Neutrophil (primary cell): ENCODE results near the gene BBS12.

Experiments
- H3K27ac ChIP-seq: fragments of 200-600 bp; sonication (generic); 2 replicates; pipeline ENCODE4 v1.5.1; 2016; ENCODE audit warnings: mild to moderate bottlenecking, moderate library complexity
- H3K27me3 ChIP-seq: fragments of 200-600 bp; sonication (generic); 2 replicates; pipeline ENCODE4 v1.6.0; 2016; ENCODE audit warnings: mild to moderate bottlenecking
- H3K36me3 ChIP-seq: fragments of 200-600 bp; sonication (generic); 2 replicates; pipeline ENCODE4 v1.5.1; 2017
- H3K4me1 ChIP-seq, 2 experiments: fragments of 200-600 bp in 1 of 2; sonication (generic) in 1 of 2; 1 replicate in 1 of 2; 2 replicates in 1 of 2; pipeline versions ENCODE4 v1.5.1 to v1.6.1; 2013 to 2016; ENCODE audit warnings: low read depth in 1 of 2, low read length in 1 of 2, mild to moderate bottlenecking in 1 of 2, moderate library complexity in 1 of 2; ENCODE audit not compliant: control insufficient read depth in 1 of 2, insufficient read depth in 1 of 2
- H3K4me3 ChIP-seq, 2 experiments: fragments of 200-600 bp in 1 of 2; sonication (generic) in 1 of 2; 1 replicate in 1 of 2; 2 replicates in 1 of 2; pipeline ENCODE4 v1.5.1; 2013 to 2016; ENCODE audit warnings: low read depth in 1 of 2, low read length in 1 of 2, mild to moderate bottlenecking in 1 of 2, moderate library complexity in 1 of 2
- H3K9me3 ChIP-seq: fragments of 200-600 bp; sonication (generic); 2 replicates; pipeline ENCODE4 v1.5.1; 2016
- TF ChIP-seq, protein P1 (sequence below): fragments of 200-600 bp; sonication (generic); IDR thresholded peaks from 2 replicates; pipeline ENCODE4 v1.5.1; 2016; ENCODE audit warnings: antibody characterized with exemption

The BBS12 gene

GRCh38 chr4:122758033-122758432, 25.5 kb downstream of the BBS12 start:
- TF ChIP-seq, protein P1, sequence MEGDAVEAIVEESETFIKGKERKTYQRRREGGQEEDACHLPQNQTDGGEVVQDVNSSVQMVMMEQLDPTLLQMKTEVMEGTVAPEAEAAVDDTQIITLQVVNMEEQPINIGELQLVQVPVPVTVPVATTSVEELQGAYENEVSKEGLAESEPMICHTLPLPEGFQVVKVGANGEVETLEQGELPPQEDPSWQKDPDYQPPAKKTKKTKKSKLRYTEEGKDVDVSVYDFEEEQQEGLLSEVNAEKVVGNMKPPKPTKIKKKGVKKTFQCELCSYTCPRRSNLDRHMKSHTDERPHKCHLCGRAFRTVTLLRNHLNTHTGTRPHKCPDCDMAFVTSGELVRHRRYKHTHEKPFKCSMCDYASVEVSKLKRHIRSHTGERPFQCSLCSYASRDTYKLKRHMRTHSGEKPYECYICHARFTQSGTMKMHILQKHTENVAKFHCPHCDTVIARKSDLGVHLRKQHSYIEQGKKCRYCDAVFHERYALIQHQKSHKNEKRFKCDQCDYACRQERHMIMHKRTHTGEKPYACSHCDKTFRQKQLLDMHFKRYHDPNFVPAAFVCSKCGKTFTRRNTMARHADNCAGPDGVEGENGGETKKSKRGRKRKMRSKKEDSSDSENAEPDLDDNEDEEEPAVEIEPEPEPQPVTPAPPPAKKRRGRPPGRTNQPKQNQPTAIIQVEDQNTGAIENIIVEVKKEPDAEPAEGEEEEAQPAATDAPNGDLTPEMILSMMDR = peak; percentile 36
- Histone ChIP-seq H3K4me1 (peaks cover 6 to 7% of the 10 kb centered on the region in 2 experiments), H3K4me3 (no peak overlapping the region), H3K9me3 (no peaks in the 10 kb centered on the region), H3K27me3 (peaks cover 26% of the 10 kb centered on the region), H3K27ac (no peak overlapping the region), H3K36me3 (no peaks in the 10 kb centered on the region)

DNA sequence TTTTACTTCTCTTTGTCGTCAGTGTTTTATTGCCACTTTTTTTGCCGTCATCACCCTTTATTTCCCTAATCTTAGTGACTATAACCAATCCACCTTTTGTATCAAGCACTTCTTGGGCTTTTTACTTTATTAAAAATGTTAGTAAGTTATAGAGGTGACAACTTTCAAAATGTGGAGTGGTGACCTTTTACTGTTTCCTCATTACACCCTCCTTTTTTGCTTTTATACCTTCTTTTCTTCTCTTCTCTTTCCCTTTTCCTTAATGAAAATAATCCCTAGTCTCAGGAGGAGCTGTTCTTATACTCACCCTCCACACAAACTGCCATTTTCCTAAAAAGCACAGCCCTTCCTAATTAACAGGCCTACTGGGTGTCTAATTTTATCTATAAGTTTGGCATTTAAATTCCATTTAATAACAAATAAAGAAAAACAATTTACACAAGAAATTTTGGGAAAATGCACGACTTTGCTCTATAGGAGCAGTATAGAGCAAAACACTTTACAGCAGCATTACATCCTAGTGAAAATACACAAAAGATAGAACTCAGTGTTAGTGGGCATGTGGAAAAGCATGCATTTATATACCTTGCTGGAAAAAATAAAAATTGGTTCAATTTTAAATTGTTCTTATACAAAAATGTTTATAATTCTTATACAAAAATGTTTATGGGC, 27.3 kb downstream of the BBS12 start:
- Histone ChIP-seq H3K9me3 (no peaks in the 10 kb centered on the region), H3K27me3 (peaks cover 18% of the 10 kb centered on the region), H3K4me1 (peaks cover 11 to 15% of the 10 kb centered on the region in 2 experiments), H3K36me3 (no peaks in the 10 kb centered on the region), H3K27ac (no peak overlapping the region), H3K4me3 (no peak overlapping the region)
- TF ChIP-seq, protein P1 = no peak

- TF ChIP-seq, protein P1 = no peak
- H3K4me1 ChIP-seq = peaks cover 23 to 34% of the 10 kb centered on the region in 2 experiments
Observed at GRCh38 chr4:122762520-122762919, 30.0 kb downstream of the BBS12 start.

GRCh38 chr4:122762966-122763716, 30.6 kb downstream of the BBS12 start:
- Histone ChIP-seq H3K4me3 (no peak overlapping the region), H3K27ac (no peak overlapping the region), H3K9me3 (no peaks in the 10 kb centered on the region), H3K36me3 (no peaks in the 10 kb centered on the region), H3K27me3 (no peaks in the 10 kb centered on the region), H3K4me1 (peaks cover 23 to 34% of the 10 kb centered on the region in 2 experiments)
- TF ChIP-seq, protein P1 = no peak

More at GRCh38 chr4:122762520-122762919, 30.0 kb downstream of the BBS12 start:
- no peak overlapping the region for H3K27ac ChIP-seq
- H3K9me3 ChIP-seq = no peaks in the 10 kb centered on the region
- no peak overlapping the region for H3K4me3 ChIP-seq
- no peaks in the 10 kb centered on the region for H3K36me3 ChIP-seq
- no peaks in the 10 kb centered on the region for H3K27me3 ChIP-seq

DNA sequence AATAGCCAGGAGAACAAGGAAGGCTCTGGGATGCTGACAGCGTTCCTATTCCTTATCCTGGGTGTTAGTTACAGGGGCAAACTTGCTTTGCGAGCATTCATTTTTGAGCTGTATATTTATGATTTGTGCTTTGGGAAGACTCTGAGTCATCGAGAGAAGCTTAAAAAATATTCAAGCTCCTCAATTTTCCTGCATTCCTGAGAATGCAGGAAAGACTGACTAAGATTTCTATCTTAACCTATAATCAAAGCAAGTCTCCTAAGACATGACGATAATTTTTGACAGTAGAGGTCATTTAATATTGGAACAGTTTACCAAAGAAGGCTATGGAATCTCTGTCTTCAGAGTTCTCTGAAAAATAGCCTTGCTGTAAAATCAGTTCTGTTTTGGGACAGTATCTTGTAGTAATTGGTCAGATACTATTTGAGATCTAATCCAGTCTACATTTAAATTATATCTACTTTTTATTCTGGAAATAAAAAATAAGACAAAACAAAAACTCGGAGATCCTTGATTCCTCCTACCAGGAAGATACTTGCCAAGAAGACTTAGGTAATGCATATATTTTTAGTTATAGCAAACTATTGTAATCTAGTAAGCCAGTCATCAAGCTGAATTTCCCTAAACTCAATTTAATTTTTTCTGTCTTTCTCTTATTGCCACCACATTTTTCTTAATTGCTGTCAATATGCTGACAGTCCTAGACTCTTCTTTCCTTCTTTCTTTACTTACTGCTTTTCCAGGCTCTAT, 31.7 kb downstream of the BBS12 start:
- H3K4me3 ChIP-seq = no peak overlapping the region
- H3K4me1 ChIP-seq = peaks cover 23 to 34% of the 10 kb centered on the region in 2 experiments
- TF ChIP-seq, protein P1 = no peak
- no peaks in the 10 kb centered on the region for H3K36me3 ChIP-seq
- no peak overlapping the region for H3K27ac ChIP-seq
- no peaks in the 10 kb centered on the region for H3K27me3 ChIP-seq
- no peaks in the 10 kb centered on the region for H3K9me3 ChIP-seq
